Hepatocyte (in vitro differentiated cells): Measurements from ENCODE around the gene LPAR1.

ENCODE experiments used
- CTCF ChIP-seq: fragments of 200-600 bp; sonication (generic); IDR thresholded peaks from 2 replicates; pipeline ENCODE4 v1.5.1; 2016; ENCODE audit warnings: antibody characterized with exemption, mild to moderate bottlenecking; ENCODE audit not compliant: poor library complexity
- EZH2 ChIP-seq: fragments of 200-600 bp; sonication (generic); IDR thresholded peaks from 2 replicates; pipeline ENCODE4 v1.6.1; 2016; ENCODE audit warnings: antibody characterized with exemption, mild to moderate bottlenecking, borderline replicate concordance

- no peak for TF ChIP-seq CTCF
- TF ChIP-seq EZH2, result no peak
These were observed 25.0 kb downstream of the LPAR1 start for GRCh38 chr9:111013250-111013649.
